ENCODE measurements around the gene ALG12. TPM values are rescaled to one million over a fixed set of nuclear protein-coding genes. Genes with fewer than 3 reads are reported as not detected.

Gene ALG12
- total and polyA plus RNA-seq, 2 of the 8 experiments (the other 6 are each of a cell fraction or from before 2014, with no cell fraction given) = 13.4 to 22.5 TPM

DNA sequence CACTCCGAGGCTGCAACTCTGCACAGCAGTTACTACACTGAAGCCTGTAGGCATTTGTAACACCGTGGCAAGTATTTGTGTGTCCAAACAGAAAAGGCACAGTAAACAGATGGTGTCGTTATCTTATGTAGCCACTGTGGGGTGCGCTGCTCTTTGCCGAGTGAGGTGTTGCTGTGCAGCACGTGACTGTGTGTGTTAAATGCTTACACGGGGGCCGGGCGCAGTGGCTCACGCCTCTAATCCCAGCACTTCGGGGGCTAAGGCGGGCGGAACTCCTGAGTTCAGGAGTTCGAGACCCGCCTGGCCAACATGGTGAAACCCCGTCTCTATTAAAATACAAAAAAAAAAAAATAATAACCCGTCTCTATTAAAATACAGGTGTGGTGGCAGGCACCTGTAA lies 53.1 kb downstream of the ALG12 start:
- Histone ChIP-seq H3K23ac (ENCODE audit: insufficient read length) (no peak overlapping the region), H2AK5ac (ENCODE audit: low read depth, low read length) (no peak overlapping the region), H3K9ac (replicated peaks in 1 of 4; ENCODE audit: extremely low read depth in 1 of 4, low read depth in 3 of 4, low read length in 3 of 4) (no peak overlapping the region), H3K14ac (ENCODE audit: insufficient read length) (no peak overlapping the region), H3K36me3 (ENCODE audit: control insufficient read depth in 2 of 4, insufficient read depth in 4 of 4, low read length in 3 of 4) (peaks cover 0 to 6% (median 0%) of the 10 kb centered on the region in 4 experiments; a peak in 3 of 8 replicates), H2BK15ac (ENCODE audit: low read length) (no peak overlapping the region), H3K4ac (replicated peaks; ENCODE audit: insufficient read length, low read depth, low read length) (no peak overlapping the region), H3K23me2 (ENCODE audit: low read depth, low read length) (no peaks in the 10 kb centered on the region), H3K4me2 (ENCODE audit: insufficient read depth in 1 of 2, low read depth in 2 of 2, low read length in 2 of 2) (no peak overlapping the region), H3K4me1 (replicated peaks in 1 of 4; ENCODE audit: control insufficient read depth in 3 of 4, insufficient read depth in 4 of 4, low read length in 3 of 4) (no peaks in the 10 kb centered on the region), H3K56ac (replicated peaks; ENCODE audit: insufficient read length, low read depth, low read length) (no peak overlapping the region), H4K20me1 (replicated peaks in 1 of 2; ENCODE audit: control insufficient read depth in 1 of 2, insufficient read depth in 2 of 2, low read length in 2 of 2) (peaks cover 6 to 16% of the 10 kb centered on the region in 2 experiments), H3K9me3 (ENCODE audit: insufficient read depth in 2 of 2, low read depth in 1 of 2, low read length in 1 of 2) (peaks cover 9 to 10% of the 10 kb centered on the region in 2 experiments), H4K8ac (ENCODE audit: extremely low read depth, insufficient read depth, low read length) (no peak overlapping the region), H3K79me2 (ENCODE audit: control insufficient read depth in 1 of 2, insufficient read depth in 2 of 2, low read length in 2 of 2) (peaks cover 22 to 93% of the 10 kb centered on the region in 2 experiments), H3K18ac (ENCODE audit: extremely low read depth, low read length) (no peak overlapping the region), H4K5ac (ENCODE audit: insufficient read length, low read depth, low read length) (no peak overlapping the region), H2BK12ac (ENCODE audit: low read depth, low read length) (no peak overlapping the region), H3K27me3 (replicated peaks in 1 of 4; ENCODE audit: control insufficient read depth in 3 of 4, extremely low read depth in 1 of 4, insufficient read depth in 3 of 4, low read length in 3 of 4) (no peaks in the 10 kb centered on the region), H2BK20ac (ENCODE audit: low read length) (no peak overlapping the region), H3K79me1 (ENCODE audit: low read depth, low read length) (peaks cover 16% of the 10 kb centered on the region), H3K27ac (ENCODE audit: low read depth, low read length) (no peak overlapping the region), H3K4me3 (ENCODE audit: extremely low read depth in 1 of 4, insufficient read depth in 2 of 4, low read depth in 3 of 4, low read length in 4 of 4) (no peak overlapping the region), H2BK5ac (ENCODE audit: low read depth, low read length) (0 out of 2 replicates have a peak overlapping the region, but pooled peaks have one; percentile 4), H2BK120ac (replicated peaks; ENCODE audit: low read depth, low read length) (no peak overlapping the region), H4K91ac (replicated peaks; ENCODE audit: insufficient read length, low read length) (no peak overlapping the region), H2AFZ (ENCODE audit: low read length) (no peak overlapping the region)
- ChIA-PET CTCF (ENCODE audit: partially characterized antibody) (interaction anchor here (0.9 to 1.2 kb wide), 2 partner anchors 9 to 31 kb away, joined by 3 to 5 read pairs; no protein-coding TSS in a partner anchor), POLR2A (ENCODE audit: partially characterized antibody) (no interaction called here)
- FAIRE-seq (no peak), DNase-seq (ENCODE audit: low read depth in 1 of 2, low spot score in 2 of 2) (no peak)
- 86% methylated on average over 17 of the region's 17 CpGs; no CpG with 5 or more reads in 1 of the 2 experiments for WGBS, 2 experiments (ENCODE audit: extremely low coverage in 1 of 2, insufficient coverage in 1 of 2, insufficient read length in 1 of 2, insufficient replicate concordance in 2 of 2, low coverage in 1 of 2, low lambda C conversion rate in 2 of 2, missing lambda C conversion rate in 1 of 2)
- TF ChIP-seq CHD1 (IDR thresholded peaks at IDR 0.05; ENCODE audit: low read depth, low read length) (no peak), TBP (IDR thresholded peaks at IDR 0.05; ENCODE audit: low read depth, low read length) (no peak), SP2 (IDR thresholded peaks at IDR 0.05; ENCODE audit: low read length) (no peak), RAD21 (IDR thresholded peaks at IDR 0.05 in 1 of 2, conservative IDR thresholded peaks at IDR 0.05 in 1 of 2; ENCODE audit: low read depth in 2 of 2, low read length in 2 of 2) (no peak), HDAC2 (IDR thresholded peaks at IDR 0.05; ENCODE audit: borderline replicate concordance in 1 of 2, low read depth in 2 of 2, low read length in 2 of 2) (no peak), ZNF274 (IDR thresholded peaks at IDR 0.05; ENCODE audit: borderline replicate concordance, extremely low read depth, low read length) (no peak), YY1 (IDR thresholded peaks at IDR 0.05; ENCODE audit: low read depth, low read length) (no peak), SIN3A (conservative IDR thresholded peaks at IDR 0.05 in 1 of 2, IDR thresholded peaks at IDR 0.05 in 1 of 2; ENCODE audit: low read depth in 1 of 2, low read length in 2 of 2) (no peak), NRF1 (IDR thresholded peaks at IDR 0.05; ENCODE audit: low read depth, low read length) (no peak), TAF7 (optimal IDR thresholded peaks at IDR 0.05; ENCODE audit: borderline replicate concordance, low read depth, low read length) (no peak), FOSL1 (IDR thresholded peaks at IDR 0.05; ENCODE audit: insufficient read depth, low read depth, low read length) (no peak), GABPA (IDR thresholded peaks at IDR 0.05; ENCODE audit: borderline replicate concordance, insufficient read depth, low read length) (no peak), KDM5A (IDR thresholded peaks at IDR 0.05; ENCODE audit: low read length) (no peak), SP4 (IDR thresholded peaks at IDR 0.05; ENCODE audit: low read length) (no peak)

All from H1 (cell line).